SK-N-SH treated with all-trans-retinoic acid at 6 μM for 48 hours (cell line): ENCODE data around the gene VWF.

Source experiments
- ATAC-seq: fragments of 200-7000 bp; cut with Tn5 transposase; 3 replicates; pipeline ENCODE4 v1.9.1; 2020; ENCODE audit warnings: mild to moderate bottlenecking, moderate library complexity
- ARNTL ChIP-seq: fragments of 450-650 bp; formaldehyde crosslinking; IDR thresholded peaks from 2 replicates; pipeline ENCODE4 v1.5.0; 2020; ENCODE audit warnings: low read depth, mild to moderate bottlenecking, moderate library complexity, borderline replicate concordance
- BACH2 ChIP-seq: fragments of 250-450 bp; sonication (Bioruptor Pico); IDR thresholded peaks from 2 replicates; pipeline ENCODE4 v1.9.0; 2021; ENCODE audit warnings: mild to moderate bottlenecking, borderline replicate concordance
- CSDC2 ChIP-seq: fragments of 250-450 bp; sonication (Bioruptor Pico); IDR thresholded peaks from 2 replicates; pipeline ENCODE4 v1.5.0; 2020; ENCODE audit warnings: mild to moderate bottlenecking, moderate library complexity
- ESRRG ChIP-seq: fragments of 250-450 bp; sonication (Bioruptor Pico); IDR thresholded peaks from 2 replicates; pipeline ENCODE4 v1.6.1; 2021; ENCODE audit warnings: mild to moderate bottlenecking
- GLIS3 ChIP-seq: fragments of 250-450 bp; sonication (Bioruptor Pico); IDR thresholded peaks from 2 replicates; pipeline ENCODE4 v1.5.0; 2020; ENCODE audit warnings: mild to moderate bottlenecking, moderate library complexity
- ISL1 ChIP-seq: fragments of 250-450 bp; sonication (Bioruptor Pico); IDR thresholded peaks from 2 replicates; pipeline ENCODE4 v2.1.2; 2022; ENCODE audit warnings: mild to moderate bottlenecking, moderate library complexity
- OSR1 ChIP-seq: fragments of 250-450 bp; sonication (Bioruptor Pico); IDR thresholded peaks from 2 replicates; pipeline ENCODE4 v1.8.0; 2022; ENCODE audit warnings: moderate library complexity, mild to moderate bottlenecking, inconsistent platforms
- PPARA ChIP-seq: fragments of 250-450 bp; sonication (Bioruptor Pico); IDR thresholded peaks from 2 replicates; pipeline ENCODE4 v1.5.0; 2020; ENCODE audit warnings: mild to moderate bottlenecking, borderline replicate concordance
- RARB ChIP-seq: fragments of 250-450 bp; sonication (Bioruptor Pico); IDR thresholded peaks from 2 replicates; pipeline ENCODE4 v1.8.0; 2021; ENCODE audit warnings: mild to moderate bottlenecking, moderate library complexity
- SNAI2 ChIP-seq: fragments of 250-450 bp; sonication (Bioruptor Pico); IDR thresholded peaks from 2 replicates; pipeline ENCODE4 v1.5.0; 2020; ENCODE audit warnings: mild to moderate bottlenecking, moderate library complexity
- TCF4 ChIP-seq: fragments of 250-450 bp; sonication (Bioruptor Pico); IDR thresholded peaks from 2 replicates; pipeline ENCODE4 v1.8.0; 2021; ENCODE audit warnings: mild to moderate bottlenecking, moderate library complexity, borderline replicate concordance
- TOX ChIP-seq: fragments of 250-450 bp; sonication (Bioruptor Pico); IDR thresholded peaks from 2 replicates; pipeline ENCODE4 v1.8.0; 2021; ENCODE audit warnings: mild to moderate bottlenecking, moderate library complexity, borderline replicate concordance
- ZC3H10 ChIP-seq: fragments of 250-450 bp; sonication (Bioruptor Pico); IDR thresholded peaks from 2 replicates; pipeline ENCODE4 v1.5.1; 2021; ENCODE audit warnings: mild to moderate bottlenecking, moderate library complexity
- ZFP30 ChIP-seq: fragments of 450-650 bp; formaldehyde crosslinking; IDR thresholded peaks from 2 replicates; pipeline ENCODE4 v1.5.0; 2022; ENCODE audit warnings: mild to moderate bottlenecking, moderate library complexity
- ZNF565 ChIP-seq: fragments of 450-650 bp; formaldehyde crosslinking; conservative IDR thresholded peaks from 2 replicates; pipeline ENCODE4 v1.5.0; 2020; ENCODE audit warnings: low read depth, mild to moderate bottlenecking, moderate library complexity
- ZNF70 ChIP-seq: fragments of 450-650 bp; formaldehyde crosslinking; IDR thresholded peaks from 2 replicates; pipeline ENCODE4 v1.5.0; 2020; ENCODE audit warnings: mild to moderate bottlenecking, moderate library complexity
- ZNF8 ChIP-seq: fragments of 450-650 bp; formaldehyde crosslinking; IDR thresholded peaks from 2 replicates; pipeline ENCODE4 v1.5.0; 2020; ENCODE audit warnings: mild to moderate bottlenecking, moderate library complexity
- TF ChIP-seq, protein P1 (sequence below): fragments of 250-450 bp; sonication (Bioruptor Pico); IDR thresholded peaks from 2 replicates; pipeline ENCODE4 v1.5.1; 2020; ENCODE audit warnings: low read depth, mild to moderate bottlenecking, moderate library complexity
- TF ChIP-seq, protein P2 (sequence below): fragments of 250-450 bp; sonication (Bioruptor Pico); IDR thresholded peaks from 2 replicates; pipeline ENCODE4 v1.8.0; 2021; ENCODE audit warnings: low read depth, mild to moderate bottlenecking, moderate library complexity, borderline replicate concordance
- TF ChIP-seq, protein P3 (sequence below): fragments of 250-450 bp; sonication (Bioruptor Pico); IDR thresholded peaks from 2 replicates; pipeline ENCODE4 v1.5.1; 2021; ENCODE audit warnings: mild to moderate bottlenecking, moderate library complexity

The VWF gene

DNA sequence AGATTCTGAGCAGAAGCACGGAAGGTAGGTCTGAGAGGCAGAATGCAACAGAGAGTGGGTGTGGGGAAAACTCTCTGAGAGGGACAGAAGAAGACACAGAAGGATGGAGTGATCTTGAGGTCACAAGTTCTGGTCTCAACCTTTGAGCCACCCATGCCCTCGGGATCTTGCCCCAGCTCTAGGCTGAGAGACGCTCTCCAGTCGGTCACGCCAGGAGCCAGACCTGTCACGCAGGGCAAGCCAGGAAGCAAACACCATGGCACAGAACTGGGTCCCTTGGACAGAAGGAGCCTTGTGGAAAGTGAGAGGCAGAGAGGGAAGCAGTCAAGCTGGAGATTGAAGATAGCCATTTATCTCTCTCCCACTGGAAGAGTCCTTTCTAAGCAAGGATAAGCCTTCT, 79.0 kb downstream of the VWF start:
- TF ChIP-seq CSDC2 (CRISPR knock-in tag) (no peak), ZNF70 (CRISPR knock-in tag) (no peak)
- TF ChIP-seq, protein P1, sequence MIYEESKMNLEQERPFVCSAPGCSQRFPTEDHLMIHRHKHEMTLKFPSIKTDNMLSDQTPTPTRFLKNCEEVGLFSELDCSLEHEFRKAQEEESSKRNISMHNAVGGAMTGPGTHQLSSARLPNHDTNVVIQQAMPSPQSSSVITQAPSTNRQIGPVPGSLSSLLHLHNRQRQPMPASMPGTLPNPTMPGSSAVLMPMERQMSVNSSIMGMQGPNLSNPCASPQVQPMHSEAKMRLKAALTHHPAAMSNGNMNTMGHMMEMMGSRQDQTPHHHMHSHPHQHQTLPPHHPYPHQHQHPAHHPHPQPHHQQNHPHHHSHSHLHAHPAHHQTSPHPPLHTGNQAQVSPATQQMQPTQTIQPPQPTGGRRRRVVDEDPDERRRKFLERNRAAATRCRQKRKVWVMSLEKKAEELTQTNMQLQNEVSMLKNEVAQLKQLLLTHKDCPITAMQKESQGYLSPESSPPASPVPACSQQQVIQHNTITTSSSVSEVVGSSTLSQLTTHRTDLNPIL = no peak
- no peak for ATAC-seq

DNA sequence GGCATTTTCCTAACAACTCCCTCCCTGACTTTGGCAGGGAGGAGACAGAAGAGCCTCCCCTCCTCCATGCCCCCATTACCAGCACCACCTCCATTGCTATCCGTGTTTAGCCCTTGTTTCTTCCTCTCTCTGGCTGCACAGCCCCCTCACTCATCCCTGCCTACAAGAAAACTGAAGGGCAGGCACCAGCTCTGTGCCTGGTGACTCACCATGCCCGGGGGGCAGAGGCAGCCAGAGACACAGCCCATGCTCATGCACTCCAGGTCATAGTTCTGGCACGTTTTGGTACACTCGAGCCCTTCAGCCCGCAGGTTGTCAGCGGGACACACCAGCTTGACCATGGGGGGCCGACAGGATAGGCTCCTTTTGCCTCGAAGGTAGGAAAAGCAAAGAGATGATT, 80.4 kb downstream of the VWF start:
- TF ChIP-seq BACH2 (CRISPR knock-in tag) (no peak), CSDC2 (CRISPR knock-in tag) (no peak), ZNF8 (CRISPR knock-in tag) (no peak), PPARA (CRISPR knock-in tag) (no peak), ZFP30 (CRISPR knock-in tag) (no peak), RARB (no peak), ESRRG (CRISPR knock-in tag) (no peak), GLIS3 (CRISPR knock-in tag) (no peak), ARNTL (no peak), TCF4 (CRISPR knock-in tag) (no peak)
- TF ChIP-seq, protein P1 = no peak
- TF ChIP-seq, protein P2, sequence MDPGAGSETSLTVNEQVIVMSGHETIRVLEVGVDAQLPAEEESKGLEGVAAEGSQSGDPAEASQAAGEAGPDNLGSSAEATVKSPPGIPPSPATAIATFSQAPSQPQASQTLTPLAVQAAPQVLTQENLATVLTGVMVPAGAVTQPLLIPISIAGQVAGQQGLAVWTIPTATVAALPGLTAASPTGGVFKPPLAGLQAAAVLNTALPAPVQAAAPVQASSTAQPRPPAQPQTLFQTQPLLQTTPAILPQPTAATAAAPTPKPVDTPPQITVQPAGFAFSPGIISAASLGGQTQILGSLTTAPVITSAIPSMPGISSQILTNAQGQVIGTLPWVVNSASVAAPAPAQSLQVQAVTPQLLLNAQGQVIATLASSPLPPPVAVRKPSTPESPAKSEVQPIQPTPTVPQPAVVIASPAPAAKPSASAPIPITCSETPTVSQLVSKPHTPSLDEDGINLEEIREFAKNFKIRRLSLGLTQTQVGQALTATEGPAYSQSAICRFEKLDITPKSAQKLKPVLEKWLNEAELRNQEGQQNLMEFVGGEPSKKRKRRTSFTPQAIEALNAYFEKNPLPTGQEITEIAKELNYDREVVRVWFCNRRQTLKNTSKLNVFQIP (CRISPR knock-in tag) = no peak
- no peak for ATAC-seq

DNA sequence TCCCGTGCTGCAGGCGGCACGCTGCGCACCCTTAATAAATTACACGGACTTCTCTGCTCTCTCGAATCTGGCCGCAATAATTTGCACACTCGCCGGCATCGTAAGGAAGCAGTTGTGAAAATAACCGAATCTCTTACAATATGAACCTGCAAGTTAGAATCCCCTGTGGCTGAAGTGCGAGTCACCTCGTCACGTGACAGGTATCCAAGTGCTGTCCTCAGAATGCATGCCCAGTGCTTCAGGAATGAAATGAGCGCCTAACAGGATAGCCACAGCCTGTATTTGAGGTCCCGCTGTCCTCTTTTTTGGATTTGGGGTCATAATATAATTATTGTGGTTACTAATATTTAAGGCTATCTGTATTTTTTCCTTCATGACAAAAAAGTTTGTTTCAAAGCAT, 82.0 kb downstream of the VWF start:
- no peak for TF ChIP-seq SNAI2 (CRISPR knock-in tag)
- TF ChIP-seq, protein P2 (CRISPR knock-in tag) = no peak
- TF ChIP-seq OSR1 = no peak
- TF ChIP-seq, protein P3, sequence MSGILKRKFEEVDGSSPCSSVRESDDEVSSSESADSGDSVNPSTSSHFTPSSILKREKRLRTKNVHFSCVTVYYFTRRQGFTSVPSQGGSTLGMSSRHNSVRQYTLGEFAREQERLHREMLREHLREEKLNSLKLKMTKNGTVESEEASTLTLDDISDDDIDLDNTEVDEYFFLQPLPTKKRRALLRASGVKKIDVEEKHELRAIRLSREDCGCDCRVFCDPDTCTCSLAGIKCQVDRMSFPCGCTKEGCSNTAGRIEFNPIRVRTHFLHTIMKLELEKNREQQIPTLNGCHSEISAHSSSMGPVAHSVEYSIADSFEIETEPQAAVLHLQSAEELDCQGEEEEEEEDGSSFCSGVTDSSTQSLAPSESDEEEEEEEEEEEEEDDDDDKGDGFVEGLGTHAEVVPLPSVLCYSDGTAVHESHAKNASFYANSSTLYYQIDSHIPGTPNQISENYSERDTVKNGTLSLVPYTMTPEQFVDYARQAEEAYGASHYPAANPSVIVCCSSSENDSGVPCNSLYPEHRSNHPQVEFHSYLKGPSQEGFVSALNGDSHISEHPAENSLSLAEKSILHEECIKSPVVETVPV (CRISPR knock-in tag) = no peak
- TF ChIP-seq ZC3H10 (CRISPR knock-in tag) = no peak
- no peak for TF ChIP-seq TOX
- no peak for TF ChIP-seq BACH2 (CRISPR knock-in tag)
- TF ChIP-seq ZNF565 = no peak
- no peak for TF ChIP-seq CSDC2 (CRISPR knock-in tag)
- no peak for TF ChIP-seq ESRRG (CRISPR knock-in tag)
- TF ChIP-seq, protein P1 = no peak
- TF ChIP-seq PPARA (CRISPR knock-in tag) = no peak
- TF ChIP-seq ARNTL = no peak
- no peak for ATAC-seq

DNA sequence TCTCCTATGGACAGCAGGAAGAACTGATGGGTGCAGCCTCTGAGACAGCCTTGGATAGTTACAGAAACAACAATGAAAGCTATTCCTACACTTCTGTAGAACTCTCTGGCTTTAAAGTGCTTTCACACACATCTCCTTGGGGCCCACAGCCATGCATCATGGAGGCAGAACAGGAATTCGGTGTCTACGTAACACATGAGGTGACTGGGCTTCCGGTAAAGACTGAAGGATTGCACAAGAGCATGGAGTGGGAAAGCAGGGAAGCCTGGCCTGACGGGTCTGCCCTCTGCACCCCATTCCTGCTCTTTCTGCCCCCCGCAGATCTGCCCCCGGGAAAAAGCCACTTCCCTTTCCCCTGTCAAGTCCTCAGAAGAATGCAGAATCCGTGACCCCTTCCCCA, 82.6 kb downstream of the VWF start:
- no peak for TF ChIP-seq PPARA (CRISPR knock-in tag)
- TF ChIP-seq OSR1 = no peak
- no peak for TF ChIP-seq ZNF565
- TF ChIP-seq ZC3H10 (CRISPR knock-in tag) = no peak
- TF ChIP-seq ISL1 = no peak
- no peak for TF ChIP-seq ESRRG (CRISPR knock-in tag)
- TF ChIP-seq GLIS3 (CRISPR knock-in tag) = no peak
- ATAC-seq = no peak
